GM18517 (cell line): ENCODE results near the gene GZMM.

Experiments used
- ATAC-seq: cut with Tn5 transposase; IDR thresholded peaks from one replicate; pipeline ENCODE4 v1.9.1; 2021; ENCODE audit warnings: mild to moderate bottlenecking, moderate library complexity; ENCODE audit not compliant: unreplicated experiment

GZMM gene

DNA sequence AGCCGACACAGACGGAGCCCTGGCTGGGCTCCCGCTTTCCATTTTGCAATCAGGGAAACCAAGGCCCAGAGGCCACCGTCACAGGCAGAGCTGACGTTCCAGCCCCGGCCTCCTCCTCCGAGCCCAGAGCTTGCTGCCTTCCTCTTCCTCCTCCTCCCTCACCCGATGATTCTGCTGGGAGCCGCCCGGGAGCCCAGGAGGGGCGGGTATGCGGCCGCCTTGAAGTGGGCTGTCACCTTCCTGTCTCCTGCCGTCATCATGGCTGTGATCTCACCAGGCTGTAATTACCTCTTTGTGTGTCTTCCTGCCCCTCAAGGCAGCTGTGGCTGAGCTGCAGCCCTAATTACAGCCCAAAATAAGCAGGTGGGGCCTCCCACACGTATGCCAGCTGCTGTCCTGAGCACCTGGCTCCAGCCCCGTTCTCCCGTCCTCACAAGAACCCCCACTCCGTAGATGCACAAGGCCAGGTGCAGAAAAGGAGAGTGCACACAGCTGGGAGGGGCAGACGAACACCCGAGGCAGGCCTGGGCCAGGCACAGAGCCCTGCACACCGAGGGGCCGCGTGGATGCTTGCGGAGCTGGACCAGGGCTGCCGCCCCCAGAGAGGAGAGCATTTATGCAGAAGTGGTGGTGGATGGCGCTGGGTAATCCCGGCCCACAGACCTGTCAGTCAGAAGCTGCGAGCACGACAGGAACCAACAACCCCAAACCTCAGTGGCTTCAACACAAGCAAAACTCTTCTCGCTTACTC is 32.6 kb upstream of the GZMM start:
- no peak for ATAC-seq

DNA sequence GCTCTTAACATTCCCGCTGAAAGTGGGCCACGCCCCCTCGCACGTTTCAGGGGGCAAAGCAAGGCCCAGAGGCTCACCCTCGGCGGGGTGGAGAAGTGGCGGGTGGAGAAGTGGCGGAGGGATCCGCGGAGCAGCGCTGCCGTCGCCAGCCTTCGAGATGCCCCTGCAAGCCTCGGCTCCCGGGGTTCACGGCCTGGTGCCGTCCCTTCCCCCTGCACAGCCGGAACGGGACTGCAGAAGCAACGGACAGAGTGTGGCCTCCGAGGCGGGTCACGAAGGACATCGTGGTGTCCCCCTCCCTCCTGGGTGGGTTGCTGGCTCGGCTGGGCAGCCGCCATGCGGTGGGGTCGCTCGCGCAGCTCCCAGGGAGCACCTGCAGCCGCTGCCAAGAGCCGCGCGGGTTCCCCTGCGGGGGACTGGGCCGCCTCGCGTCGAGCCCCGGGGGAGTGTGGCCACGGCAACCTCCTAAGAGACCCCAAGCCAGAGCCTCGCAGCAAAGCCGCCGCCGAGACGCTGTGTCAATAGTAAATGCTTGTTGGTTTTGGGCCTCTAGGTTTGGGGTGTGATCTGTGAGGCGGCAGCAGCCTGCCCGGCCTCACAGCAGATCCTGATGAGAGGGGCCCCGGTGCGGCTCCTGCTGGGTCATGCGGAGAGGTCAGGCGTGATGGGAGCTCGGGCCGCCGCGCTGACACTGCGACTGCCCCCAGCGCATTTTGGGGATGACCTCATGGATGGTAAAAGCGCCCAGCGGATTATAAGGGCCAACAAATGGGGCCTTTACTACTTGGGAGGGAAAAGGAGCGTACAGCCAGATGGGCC is 31.1 kb upstream of the GZMM start:
- ATAC-seq, result no peak

DNA sequence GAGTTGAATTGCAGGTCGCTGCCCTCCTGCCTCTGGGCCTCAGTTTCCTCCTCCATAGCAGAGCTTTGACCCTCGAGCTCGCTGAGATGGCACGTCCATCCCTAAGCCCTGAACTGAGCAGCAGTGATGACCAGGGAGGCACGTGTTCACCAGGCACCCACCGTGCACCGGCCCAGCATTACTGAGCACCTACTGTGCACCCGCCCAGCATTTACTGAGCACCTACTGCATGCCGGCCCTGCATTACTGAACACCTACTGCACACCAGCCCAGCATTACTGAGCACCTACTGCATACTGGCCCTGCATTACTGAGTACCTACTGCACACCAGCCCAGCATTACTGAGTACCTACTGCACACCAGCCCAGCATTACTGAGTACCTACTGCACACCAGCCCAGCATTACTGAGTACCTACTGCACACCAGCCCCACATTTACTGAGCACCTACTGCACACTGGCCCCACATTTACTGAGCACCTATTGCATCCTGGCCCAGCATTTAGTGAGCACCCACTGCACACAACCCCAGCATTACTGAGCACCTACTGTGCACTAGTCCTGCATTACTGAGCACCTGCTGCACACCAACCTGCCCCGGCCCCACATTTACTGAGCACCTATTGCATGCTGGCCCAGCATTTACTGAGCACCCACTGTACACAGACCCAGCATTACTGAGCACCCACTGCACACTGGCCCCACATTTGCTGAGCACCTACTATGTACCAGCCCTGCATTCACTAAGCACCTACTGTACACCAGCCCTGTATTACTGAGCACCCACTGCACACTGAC is 30.3 kb upstream of the GZMM start:
- ATAC-seq, result no peak

DNA sequence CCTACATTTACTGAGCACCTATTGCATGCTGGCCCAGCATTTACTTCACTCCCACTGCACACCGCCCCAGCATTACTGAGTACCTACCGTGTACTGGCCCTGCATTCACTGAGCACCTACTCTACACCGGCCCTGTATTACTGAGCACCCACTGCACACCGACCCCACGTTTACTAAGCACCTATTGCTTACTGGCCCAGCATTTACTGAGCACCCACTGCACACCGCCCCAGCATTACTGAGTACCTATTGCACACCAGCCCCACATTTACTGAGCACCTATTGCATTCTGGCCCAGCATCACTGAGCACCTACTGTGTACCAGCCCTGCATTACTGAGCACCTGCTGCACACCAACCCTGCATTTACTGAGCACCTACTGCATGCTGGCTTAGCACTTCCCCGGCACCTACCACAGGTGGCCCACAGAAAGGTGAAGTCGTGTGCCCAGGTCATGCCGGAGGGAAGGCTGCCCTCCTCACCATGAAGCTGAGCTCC is 29.6 kb upstream of the GZMM start:
- no peak for ATAC-seq

DNA sequence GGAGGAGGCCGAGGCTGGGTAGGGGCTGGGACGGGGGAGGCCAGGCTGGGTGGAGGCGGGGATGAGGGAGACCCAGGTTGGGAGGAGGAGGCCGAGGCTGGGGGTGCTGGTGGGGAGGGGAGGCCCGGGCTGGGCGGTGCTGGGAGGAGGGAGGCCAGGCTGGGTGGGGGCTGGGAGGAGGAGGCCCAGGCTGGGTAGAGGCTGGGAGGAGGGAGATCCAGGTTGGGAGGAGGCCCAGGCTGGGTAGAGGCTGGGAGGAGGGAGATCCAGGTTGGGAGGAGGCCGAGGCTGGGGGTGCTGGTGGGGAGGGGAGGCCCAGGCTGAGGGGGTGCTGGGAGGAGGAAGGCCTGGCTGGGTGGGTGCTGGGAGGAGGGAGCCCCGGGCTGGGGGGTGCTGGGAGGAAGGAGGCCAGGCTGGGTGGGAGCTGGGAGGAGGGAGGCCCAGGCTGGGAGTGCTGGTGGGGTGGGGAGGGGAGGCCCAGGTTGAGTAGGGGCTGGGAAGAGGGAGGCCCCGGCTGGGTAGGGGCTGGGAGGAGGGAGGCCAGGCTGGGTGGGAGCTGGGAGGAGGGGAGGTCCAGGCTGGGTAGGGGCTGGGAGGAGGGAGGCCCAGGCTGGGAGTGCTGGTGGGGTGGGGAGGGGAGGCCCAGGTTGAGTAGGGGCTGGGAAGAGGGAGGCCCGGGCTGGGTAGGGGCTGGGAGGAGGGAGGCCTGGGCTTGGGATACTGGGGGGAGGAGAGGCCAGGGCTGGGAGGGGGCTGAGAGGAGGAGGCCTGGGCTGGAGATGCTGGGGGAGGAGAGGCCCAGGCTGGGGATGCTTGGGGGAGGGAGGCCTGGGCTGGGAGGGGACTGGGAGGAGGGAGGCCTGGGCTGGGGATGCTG is 25.9 kb upstream of the GZMM start:
- ATAC-seq, result no peak

DNA sequence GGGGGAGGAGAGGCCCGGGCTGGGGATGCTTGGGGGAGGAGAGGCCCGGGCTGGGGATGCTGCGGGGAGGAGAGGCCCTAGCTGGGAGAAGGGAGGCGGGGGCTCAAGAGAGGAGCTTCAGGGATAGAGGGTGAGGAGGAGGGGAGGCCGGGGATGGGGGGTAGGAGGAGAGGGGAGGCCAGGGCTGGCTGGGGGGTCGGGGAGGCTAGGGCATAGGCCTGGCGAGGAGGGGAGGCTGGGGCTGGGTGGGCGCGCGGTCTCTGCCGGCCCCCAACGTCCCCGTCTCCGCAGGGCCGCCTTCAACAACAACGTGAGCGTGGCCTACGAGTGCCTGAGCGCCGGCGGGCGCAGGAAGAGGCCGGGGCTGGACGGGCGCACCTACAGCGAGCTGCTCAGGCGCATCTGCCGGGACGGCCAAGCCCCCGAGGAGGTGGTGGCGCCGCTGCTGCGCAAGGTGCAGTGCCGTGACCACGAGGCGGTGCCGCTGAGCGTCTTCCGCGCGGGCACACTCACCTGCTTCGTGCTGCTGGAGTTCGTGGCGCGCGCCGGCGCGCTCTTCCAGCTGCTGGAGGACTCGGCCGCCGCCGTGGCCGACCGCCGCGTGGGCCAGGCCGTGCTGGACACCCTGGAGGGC is 25.1 kb upstream of the GZMM start:
- ATAC-seq, result no peak

DNA sequence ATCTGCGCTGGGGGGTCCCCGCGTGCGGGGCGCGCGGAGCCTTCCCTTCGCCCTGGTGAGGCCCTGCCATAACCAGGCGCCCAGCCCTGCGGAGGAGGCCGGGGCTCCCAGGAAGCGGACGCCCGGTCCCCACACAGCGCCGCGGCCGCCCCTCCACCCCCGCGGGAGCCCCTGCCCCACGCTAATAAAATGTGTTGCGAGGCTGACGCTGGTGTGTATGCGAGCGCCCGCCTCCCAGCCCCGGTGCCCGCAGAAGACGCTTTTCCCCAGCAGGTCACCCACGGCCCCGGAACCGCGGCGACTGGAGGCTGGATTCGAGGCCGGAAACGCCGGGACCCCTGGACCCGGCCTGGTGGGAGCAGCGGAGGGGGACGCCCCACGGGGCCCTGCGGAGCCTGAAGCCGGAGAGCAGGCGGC is 24.4 kb upstream of the GZMM start:
- ATAC-seq, result no peak

DNA sequence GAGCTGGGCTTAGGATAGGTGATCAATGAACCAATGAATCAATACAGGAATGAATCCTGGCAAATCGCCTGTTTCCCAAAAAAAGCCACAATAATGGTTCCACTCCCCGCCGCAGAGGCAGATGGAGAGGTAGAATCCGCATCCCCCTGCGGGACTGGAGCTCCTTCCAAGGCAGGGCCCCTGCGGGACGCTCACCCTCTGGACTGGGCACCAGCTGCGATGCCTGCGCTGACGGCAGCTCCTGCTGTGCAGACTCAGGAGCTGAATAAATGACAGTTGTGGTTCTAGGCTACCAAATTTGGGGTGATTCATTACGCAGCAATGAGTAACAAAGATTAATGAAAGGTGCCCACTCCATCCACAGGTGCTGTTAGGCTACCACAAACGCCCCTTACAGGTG is 21.1 kb upstream of the GZMM start:
- ATAC-seq, result no peak

DNA sequence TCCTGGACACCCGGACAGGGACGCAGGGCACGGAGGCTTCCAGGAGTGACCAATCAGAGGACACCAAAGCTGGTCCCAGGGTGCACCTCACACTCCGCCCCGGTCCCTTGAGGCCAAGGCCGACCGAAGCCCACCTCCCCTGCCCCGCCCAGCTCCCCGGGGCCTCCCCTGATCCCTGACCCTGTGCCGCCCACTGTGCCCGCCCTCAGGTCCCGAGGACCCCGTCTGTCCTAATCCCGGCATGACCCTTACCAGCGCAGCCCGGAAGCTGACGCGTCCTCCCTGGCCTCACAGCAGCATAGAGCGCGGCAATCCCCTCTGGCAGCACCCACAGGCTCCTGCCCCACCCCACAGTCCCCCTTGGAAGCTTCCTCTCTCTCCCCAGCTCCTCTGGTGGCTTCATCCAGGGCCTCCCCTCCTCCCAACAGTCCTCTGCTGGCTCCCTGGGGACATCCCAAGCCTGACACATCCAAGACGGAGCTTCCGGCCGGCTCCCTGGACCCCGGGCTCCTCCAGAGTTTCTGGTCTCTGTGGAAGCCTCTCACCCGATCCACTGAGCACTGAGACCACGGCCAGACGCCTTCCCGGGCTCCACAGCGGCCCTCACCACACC is 19.7 kb upstream of the GZMM start:
- ATAC-seq, result no peak

DNA sequence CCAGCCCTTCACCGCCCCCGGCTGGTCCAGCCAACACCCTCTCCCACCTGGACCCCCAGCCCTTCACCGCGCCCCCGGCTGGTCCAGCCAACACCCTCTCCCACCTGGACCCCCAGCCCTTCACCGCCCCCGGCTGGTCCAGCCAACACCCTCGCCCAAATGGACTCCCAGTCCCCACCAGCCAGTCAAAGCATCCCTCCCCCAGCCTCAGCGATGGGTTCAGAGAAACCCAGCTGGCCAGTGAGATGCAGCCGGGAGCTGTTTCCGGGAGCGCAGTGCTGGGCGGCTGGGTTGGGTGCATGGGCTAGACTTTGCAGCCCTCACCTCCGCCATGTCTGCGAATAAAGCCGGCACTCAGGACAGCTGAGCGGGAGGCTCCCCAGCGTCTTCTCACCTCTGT is 18.8 kb upstream of the GZMM start:
- no peak for ATAC-seq

DNA sequence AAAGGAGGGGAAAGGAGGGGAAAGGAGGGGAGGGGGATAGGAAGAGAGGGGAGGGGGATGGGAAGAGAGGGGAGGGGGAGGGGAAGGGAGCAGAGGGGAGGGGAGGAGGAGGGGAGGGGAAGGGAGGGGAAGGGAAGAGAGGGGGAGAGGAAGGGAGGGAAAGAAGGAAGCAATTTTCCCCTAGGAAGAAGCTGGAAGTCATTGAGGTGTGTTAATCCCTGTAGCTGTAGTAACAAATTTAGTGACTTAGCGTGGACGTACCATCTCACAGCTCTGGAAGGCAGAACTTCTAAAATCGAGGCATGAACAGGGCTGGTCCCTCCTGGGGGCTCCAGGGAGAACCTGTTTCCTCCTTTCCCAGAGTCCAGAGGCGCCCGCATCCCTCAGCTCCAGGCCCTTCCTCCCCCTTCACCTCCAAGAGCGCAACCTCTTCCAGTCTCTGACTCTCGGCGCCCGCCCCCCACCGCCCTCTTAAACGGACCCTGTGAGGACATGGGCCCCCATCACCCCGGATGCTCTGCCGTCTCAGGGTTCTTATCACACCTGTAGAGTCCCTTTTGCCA is 17.9 kb upstream of the GZMM start:
- ATAC-seq, result no peak

DNA sequence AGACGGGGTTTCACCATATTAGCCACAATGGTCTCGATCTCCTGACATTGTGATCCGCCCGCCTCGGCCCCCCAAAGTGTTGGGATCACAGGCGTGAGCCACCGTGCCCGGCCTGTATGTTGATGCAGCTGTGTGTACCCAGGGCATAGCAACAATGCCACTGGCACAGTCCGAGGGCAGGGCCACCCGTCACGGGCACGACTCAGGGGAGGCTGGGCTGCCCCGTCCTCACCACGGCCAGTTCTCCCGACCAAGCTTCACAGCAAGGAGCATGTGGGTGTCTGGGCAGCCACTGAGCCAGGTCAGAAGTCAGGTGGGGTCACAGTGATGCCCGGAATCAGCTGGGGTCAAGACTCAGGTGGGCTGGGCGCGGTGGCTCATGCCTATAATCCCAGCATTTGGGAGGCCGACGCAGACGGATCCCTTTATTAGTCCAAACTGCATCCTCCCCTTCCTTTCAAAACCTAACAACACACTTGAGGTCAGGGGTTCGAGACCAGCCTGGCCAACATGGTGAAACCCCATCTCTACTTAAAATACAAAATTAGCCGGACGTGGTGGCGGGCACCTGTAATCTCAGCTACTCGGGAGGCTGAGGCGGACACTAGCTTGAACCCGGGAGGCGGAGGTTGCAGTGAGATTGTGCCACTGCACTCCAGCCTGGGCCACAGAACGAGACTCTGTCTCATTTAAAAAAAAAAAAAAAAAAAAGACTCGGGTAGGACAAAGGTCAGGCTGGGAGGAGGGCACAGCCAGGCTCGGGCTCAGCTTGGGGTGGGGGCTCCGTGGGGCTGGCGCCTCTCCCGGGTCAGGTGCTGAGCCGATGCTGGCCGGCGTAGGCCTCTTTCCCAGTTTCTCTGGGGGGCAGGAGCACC is 13.5 kb upstream of the GZMM start:
- no peak for ATAC-seq

DNA sequence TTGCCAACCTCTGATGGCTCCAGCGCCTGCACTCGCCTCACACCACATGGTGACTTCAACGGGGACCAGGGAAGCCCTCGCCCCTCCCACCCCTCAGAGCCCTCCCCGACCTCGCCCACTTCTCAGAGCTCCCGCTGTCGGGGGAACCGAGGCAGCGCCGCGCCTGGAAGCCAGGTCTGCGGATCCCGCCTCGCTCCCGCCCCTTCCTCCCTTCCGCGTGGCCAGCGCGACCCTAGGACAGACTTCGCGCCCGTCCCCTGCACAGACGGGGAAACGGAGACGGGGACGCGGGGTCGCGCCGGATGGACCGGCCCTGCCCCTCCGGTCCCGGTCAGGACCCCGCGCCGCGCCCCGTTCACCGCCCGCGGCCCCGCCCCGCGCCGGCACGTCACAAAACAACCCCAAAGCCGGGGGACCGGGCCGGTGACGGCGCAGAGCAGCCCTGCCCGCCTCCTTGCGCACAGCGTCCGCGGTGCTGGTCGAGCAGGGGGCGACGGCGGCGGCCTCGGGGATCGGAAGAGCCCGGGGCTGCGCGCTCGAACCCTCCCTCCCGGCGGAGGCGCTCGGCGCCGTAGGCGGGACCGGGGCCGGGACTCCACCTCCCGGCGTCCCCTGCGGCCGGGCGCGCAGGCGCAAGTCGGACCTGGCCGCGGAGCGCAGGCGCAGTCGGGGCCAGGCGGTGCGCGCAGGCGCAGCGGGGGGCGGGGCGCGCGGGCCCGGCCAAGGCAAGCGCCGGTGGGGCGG is 12.7 kb upstream of the GZMM start:
- ATAC-seq, result peak; percentile 50

DNA sequence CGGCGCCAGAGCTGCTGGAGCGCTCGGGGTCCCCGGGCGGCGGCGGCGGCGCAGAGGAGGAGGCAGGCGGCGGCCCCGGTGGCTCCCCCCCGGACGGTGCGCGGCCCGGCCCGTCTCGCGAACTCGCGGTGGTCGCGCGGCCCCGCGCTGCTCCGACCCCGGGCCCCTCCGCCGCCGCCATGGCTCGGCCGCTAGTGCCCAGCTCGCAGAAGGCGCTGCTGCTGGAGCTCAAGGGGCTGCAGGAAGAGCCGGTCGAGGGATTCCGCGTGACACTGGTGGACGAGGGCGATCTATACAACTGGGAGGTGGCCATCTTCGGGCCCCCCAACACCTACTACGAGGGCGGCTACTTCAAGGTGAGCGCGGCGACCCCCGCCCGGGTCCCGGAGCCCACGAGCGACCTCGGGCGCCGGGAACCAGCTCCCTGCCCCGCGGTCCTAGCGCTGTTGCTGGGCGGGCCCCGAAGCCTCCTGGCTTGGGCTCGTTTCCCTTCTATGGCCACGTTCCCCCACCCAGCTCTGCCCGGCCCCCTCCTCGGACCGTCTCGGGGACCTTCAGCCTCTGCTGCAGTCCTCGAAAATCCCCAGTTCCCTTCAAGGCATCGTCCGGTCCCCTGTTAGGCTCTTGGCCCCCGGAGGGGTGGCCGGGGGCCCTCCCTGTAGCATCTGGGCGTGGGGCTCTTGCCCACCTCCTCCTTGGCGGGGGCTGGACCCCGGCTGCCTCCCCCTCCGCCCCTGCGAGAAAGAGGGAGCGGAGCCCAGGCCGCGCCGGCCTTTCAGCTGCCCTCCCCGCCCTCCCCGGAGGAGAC is 11.9 kb upstream of the GZMM start, which contains the start of gene CDC34:
Gene CDC34 (plus strand): TSS at position 8 of the 808 bp plus-strand sequence. CDS start 172 bp downstream, at position 180.
- ATAC-seq, result peak; percentile 43

DNA sequence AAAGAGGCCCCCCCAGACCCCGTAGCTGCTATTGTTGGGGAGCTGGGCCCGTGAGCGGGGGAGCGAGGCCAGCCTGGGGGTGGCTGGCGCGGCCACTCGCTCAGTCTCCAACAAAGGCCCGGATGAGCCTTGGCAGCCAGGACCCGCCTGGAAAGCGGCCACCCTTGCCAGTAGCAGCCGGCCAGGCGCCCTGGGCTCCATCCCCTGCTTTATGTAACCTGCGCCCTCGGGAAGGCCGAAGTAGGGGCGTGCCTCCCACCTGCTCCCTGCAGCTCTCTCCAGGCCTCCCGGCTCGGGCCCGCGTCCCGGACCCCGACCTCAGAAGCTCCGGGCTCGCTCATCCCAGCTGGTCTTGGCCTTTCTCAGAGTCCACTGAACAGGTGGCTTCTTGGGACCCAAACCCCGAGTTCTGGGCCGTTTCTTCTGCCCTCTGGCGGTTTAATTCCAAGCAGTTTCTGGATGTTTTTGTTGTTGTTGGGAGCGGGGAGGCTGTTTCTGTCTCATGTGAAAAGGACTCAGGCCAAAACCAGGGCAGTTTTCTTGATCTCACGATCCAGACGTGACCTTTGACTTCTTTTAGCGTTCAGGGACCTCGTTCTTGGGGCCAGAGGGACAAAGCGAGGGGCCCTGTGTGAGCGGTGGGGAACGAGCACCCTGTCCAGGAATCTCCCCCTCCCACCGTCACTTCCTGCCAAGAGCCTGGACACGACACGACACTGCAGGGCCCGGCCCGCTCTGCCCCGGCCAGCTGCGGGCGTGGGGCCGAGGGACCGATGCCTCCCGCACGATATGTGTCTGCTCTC is 11.1 kb upstream of the GZMM start:
- no peak for ATAC-seq
